Gastroesophageal sphincter (tissue), 3 donors: ENCODE data around the gene PLEKHG4B.

Source experiments
- POLR2A ChIP-seq, 2 donors: fragments of 450-650 bp; IDR thresholded peaks; one replicate each; pipeline ENCODE4 v1.6.1; 2017; ENCODE audit warnings: antibody characterized with exemption in 2 of 2, mild to moderate bottlenecking in 2 of 2, moderate library complexity in 1 of 2
- POLR2AphosphoS5 ChIP-seq: sonication (generic); formaldehyde crosslinking; IDR thresholded peaks from one replicate; pipeline ENCODE4 v1.6.1; 2017; ENCODE audit warnings: antibody characterized with exemption
- TF ChIP-seq, protein P1 (sequence below), 4 experiments: fragments of 200-600 bp in 2 of 4; fragments of 450-650 bp in 2 of 4; sonication (generic) in 1 of 4; IDR thresholded peaks; one replicate each; pipeline ENCODE4 v1.5.1; 2017 to 2019; ENCODE audit warnings: antibody characterized with exemption in 4 of 4, mild to moderate bottlenecking in 2 of 4, moderate library complexity in 2 of 4

DNA sequence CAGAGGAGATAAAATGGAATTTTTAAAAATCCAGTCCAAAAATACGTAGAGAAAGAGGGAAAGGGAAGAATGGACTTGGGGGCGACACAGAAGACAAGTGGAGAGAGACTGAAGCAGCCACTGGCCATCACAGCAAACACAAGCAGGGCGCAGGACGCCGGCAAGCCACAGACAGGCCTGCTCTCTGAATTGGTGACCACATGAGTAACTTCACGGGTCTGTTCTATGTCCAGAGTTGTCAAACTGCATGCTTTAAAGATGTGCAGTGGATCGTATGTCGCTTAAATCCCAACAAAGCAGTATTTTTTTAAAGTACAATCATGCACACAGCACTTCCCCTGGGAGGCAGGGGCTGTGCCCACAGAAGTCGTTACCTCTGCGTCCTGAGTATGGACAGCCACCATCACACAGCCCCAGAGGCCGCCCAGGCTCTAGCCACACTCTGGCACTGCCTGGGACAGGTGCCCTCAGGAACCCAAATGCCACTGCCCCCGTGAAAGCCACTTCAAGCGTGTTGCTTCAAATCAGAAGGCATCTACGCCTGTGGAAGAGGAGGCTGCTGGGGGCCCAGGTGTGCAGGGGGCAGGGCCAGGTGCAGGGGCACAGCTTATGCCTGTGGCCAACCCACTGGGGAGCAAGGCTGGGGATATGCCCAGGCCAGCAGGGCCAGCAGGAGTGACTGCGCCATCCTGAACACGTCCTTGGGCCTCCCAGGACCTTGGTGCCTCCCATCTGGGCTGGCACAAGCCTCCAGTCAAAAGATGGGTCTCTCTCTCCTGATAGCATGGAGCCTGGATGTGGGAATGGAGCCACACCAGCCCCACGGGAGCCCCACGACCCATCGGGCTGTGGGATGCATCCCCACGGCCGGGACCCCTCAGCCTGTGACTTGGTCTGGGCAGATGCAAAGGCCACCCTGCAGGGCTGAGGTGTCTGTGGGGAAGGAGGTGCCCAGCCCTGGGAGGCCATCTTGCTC, 93.4 kb downstream of the PLEKHG4B start:
- TF ChIP-seq POLR2AphosphoS5 (no peak), POLR2A (IDR thresholded peaks at IDR 0.05) (no peak)
- TF ChIP-seq, protein P1, sequence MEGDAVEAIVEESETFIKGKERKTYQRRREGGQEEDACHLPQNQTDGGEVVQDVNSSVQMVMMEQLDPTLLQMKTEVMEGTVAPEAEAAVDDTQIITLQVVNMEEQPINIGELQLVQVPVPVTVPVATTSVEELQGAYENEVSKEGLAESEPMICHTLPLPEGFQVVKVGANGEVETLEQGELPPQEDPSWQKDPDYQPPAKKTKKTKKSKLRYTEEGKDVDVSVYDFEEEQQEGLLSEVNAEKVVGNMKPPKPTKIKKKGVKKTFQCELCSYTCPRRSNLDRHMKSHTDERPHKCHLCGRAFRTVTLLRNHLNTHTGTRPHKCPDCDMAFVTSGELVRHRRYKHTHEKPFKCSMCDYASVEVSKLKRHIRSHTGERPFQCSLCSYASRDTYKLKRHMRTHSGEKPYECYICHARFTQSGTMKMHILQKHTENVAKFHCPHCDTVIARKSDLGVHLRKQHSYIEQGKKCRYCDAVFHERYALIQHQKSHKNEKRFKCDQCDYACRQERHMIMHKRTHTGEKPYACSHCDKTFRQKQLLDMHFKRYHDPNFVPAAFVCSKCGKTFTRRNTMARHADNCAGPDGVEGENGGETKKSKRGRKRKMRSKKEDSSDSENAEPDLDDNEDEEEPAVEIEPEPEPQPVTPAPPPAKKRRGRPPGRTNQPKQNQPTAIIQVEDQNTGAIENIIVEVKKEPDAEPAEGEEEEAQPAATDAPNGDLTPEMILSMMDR (IDR thresholded peaks at IDR 0.05) = no peak
